GM19455 (cell line): ENCODE results near the gene PARP15.
A peak's percentile ranks its signal among the peaks of the same experiment; 100 is the strongest.
"Not testable (repeated sequence)": the region's sequence is repeated elsewhere in the genome, so short reads cannot be mapped to it uniquely, and the experiment has no call there.

Experiments used
- ATAC-seq: cut with Tn5 transposase; IDR thresholded peaks from one replicate; pipeline ENCODE4 v1.9.1; 2021; ENCODE audit not compliant: unreplicated experiment

Gene PARP15

DNA sequence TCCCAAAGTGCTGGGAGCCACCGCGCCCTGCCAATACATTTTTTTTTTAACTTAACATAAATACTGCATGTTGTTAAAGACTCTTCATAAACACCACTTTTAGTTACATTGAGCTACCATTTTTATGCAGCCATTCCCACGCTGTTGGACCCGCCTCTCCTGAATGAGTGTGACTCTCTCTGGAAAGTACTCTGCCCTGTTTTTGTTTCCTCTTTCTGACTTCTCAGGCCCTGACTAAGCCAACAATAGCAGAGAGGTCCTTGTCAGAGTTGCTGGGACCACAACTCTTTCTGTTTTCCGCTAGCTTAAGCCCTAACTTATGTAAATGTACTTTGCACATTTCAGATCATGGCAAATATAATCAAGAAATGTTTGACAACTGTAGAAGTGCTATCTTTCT lies 35.2 kb downstream of the PARP15 start:
- ATAC-seq: no peak

DNA sequence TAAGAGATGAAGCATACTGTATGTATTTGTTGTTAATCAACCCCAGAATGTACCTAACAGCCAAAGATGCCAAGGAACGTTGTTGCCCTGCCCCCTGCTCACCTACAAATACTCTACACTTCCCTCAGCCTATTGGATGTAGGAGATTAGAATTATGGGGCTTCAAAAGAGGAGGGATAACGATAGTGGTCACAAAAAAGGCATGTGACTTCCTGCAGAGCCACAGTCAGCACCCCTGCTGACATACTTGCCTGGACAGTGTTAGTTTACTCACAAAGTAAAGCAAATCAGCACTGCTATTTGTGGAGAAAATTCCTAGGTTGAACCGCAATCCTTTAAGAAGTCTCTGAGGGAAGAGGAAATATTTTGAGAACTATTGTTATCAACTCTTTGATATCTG lies 37.9 kb downstream of the PARP15 start:
- no peak for ATAC-seq

DNA sequence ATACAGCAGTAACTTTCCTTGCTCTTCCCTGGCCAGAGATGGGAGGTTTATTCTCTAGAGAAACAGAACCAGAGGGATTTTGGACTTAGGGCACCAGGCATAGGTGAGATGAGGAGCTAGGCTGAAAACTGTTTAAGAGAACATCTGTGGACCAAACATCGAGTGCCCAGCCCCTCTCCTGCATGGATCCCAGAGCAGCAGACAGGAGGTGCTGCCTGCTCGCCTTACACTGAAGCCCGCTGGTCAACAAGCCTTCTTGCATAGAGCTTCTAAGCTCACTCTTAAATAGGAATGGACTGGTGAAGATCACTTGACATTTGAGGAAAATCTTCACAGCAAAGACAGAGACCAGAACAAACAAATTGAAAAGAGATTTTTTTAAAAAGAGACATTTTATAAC lies 41.2 kb downstream of the PARP15 start:
- ATAC-seq: no peak

GRCh38 chr3:122619040-122619439 lies 41.6 kb downstream of the PARP15 start:
- ATAC-seq: no peak

GRCh38 chr3:122620399-122620798 lies 42.9 kb downstream of the PARP15 start:
- no peak for ATAC-seq

DNA sequence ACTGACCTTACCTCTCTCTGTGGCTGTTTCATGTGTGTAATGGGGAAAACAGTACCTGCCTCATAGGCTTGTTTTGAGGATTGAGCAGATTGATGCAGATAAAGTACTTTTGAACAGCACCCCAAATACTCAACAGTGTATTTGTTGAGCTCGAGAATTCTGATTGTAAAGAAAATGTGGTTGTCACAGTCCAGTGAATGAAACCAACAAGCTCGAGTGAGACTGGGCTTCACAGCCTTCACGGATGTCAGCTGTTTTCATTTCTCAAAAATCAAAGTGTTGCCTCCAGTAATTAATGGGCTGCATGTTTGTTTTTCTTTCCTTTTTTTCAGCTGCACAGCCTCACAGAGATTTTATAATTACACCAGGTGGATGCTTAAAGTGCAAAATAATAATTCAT lies 43.7 kb downstream of the PARP15 start:
- ATAC-seq: no peak

GRCh38 chr3:122623031-122623829 lies 45.8 kb downstream of the PARP15 start:
- ATAC-seq: no peak

- ATAC-seq: no peak
Observed at GRCh38 chr3:122626515-122627180, 49.2 kb downstream of the PARP15 start.

DNA sequence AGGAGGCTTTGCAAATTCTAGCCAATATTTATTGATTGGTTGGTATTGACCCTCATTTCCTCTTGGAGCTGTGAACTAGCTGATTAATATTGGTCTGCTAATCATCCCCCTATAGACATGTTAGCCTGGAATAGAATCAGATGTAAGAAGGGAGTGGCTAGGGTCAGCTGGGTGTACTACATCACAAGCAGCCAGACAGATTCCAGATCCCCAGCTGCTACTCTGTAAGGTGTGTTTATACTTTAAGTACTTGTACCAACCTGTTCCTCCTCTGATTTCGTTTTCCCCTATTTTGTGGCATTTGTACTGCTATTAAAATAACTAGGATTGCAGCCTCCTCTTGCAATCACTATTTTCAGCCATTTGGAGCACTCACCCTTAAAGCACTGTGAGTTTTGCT lies 49.9 kb downstream of the PARP15 start:
- no peak for ATAC-seq

DNA sequence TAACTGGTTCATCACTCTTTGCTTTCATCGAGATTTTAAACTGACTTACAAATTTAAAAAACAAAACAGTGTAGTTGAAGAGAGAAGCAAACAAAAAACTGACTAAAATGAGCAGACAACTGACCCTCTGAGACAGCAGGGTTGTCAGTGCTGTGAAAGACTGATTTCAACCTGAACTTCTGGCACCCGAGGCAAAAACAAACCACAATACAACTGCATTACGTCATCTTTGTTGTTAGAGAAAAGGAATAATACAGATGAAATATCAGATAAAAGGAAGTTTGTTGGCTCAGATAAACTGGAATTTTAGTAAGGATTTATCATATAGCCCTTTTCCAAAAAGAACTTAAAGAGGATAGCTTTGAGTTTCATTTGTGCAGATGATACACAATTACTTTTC lies 51.1 kb downstream of the PARP15 start:
- no peak for ATAC-seq

DNA sequence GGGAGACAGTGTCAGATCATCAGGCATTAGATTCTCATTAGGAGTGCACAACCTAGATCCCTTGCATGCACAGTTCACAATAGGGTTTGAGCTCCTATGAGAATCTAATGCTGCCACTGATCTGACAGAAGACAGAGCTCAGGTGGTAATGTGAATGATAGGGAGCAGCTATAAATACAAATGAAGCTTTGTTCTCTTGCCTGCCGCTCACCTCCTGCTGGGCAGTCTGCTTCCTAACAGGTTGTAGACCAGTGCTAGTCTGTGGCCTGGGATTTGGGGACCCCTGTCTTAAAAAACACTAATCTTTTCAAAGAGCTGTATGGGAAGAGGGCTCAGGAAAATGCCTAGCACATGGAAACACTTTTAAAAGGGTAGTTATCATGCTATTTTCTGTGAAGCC lies 52.3 kb downstream of the PARP15 start:
- ATAC-seq: no peak

GRCh38 chr3:122635789-122636188 lies 58.3 kb downstream of the PARP15 start:
- ATAC-seq: no peak

DNA sequence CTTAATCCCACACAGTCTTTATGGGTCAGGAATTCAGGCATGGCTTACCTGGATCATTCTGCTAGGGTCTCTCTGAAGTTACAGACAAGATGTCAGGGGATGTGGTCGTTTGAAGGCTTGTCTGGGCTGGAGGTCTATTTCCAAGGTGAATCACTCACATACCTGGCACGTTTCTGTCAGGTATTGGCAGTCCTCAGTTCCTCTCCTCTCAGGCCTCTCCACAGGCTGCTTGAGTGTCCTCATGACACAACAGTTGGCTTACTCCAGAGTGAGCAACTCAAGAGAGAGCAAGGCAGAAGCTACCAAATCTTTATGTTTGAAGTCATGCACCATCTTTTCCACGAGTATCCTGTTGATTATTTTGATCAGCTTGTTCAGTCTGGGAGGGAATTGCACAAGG lies 59.2 kb downstream of the PARP15 start:
- no peak for ATAC-seq

- no peak for ATAC-seq
Observed at GRCh38 chr3:122640437-122640999, 63.1 kb downstream of the PARP15 start.

- ATAC-seq: peak; percentile 78
Observed at GRCh38 chr3:122642935-122643334, 65.5 kb downstream of the PARP15 start.

GRCh38 chr3:122646146-122646988 lies 68.9 kb downstream of the PARP15 start:
- no peak for ATAC-seq

- ATAC-seq: not testable (repeated sequence)
Observed at GRCh38 chr3:122651233-122651907, 73.9 kb downstream of the PARP15 start.

- not testable (repeated sequence) for ATAC-seq
Observed at GRCh38 chr3:122651962-122652361, 74.5 kb downstream of the PARP15 start.

DNA sequence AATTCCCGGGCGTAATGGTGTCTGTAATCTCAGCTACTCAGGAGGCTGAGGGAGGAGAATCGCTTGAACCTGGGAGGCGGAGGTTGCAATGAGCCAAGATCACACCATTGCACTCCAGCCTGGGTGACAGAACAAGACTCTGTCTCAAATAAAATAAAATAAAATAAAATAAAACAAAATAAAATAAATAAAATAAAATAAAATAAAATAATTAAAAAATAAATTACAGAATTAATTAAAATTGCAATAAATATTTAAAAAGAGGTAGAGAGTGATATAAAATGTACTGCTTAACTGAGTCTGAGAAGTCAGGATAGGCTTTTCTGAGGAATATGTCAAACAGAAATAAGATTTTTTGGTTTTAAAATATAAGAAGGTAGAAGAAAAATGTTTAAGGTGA lies 80.9 kb downstream of the PARP15 start:
- not testable (repeated sequence) for ATAC-seq

DNA sequence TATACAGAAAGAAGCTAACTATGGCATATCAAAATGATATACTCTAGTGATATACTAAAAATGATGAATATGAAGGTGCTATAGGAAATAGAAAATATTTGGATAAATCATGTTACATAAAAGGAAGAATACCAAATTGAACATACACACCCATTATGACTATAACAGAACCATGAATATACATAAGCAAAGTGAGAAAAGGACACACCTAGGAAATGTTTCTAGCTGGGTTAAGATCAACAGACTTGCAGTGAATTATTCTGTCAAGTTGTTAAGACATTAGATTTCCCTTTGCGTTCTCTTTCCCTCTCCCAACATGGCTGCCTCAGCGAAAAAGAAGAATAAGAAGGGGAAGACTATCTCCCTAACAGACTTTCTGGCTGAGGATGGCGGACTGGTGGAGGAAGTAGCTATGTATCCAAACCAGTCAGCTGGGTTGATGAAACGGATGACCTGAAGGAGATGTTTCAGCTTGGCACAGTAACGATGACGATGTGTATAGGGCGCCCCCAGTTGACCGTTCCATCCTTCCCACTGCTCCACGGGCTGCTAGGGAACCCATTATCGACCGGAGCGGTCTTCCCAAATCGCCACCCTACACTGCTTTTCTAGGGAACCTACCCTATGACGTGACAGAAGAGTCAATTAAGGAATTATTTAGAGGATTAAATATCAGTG lies 83.0 kb downstream of the PARP15 start:
- ATAC-seq: no peak
